ENCODE results near the gene EPB41L3.

Gene EPB41L3

GRCh38 chr18:5413447-5413846 lies 130.3 kb downstream of the EPB41L3 start:
- no peak for DNase-seq (ENCODE audit: low spot score)

- no peak for DNase-seq (ENCODE audit: low spot score)
These were observed 133.2 kb downstream of the EPB41L3 start for GRCh38 chr18:5410582-5410981.

DNA sequence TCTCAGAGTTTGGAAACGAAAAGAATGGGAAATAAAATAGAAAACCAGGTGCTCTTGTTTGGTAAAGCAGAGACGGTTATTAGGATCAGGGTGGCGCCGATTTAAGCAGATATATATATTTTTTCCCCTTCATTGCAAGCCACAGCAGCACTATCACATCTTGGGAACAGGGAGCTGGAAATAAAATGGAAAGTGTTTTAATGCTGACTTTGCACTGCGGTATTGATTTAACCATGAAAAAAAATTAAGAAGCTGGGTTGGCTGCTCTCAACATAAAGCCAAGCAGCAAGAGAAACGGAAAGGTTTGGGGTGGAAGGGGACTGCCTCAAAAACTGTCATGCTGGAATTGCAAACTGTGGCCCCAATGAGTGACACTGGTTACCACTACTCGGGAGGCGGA lies 145.5 kb downstream of the EPB41L3 start:
- no peak for DNase-seq (ENCODE audit: low spot score)

DNA sequence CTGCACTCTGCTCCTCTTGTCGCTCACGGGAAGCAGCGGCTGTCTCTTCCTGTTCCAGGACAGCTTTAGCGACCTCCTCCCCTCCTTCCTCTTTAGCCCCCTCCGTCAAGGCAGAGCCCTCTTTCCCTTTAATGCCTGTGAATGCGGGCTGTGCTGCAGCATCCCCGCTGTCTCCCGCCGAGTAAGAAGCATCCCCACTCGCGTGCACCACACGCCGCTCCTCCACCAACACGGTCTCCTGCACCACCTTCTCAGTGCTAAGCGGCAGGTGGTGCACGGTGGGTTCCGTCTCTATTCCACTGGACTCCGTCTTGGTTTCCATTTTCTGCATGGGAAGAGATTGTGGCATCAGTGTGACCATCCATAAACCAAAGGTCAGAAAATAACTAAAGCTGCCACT lies 146.7 kb downstream of the EPB41L3 start:
- DNase-seq (ENCODE audit: low spot score) = no peak

GRCh38 chr18:5395860-5396448 lies 147.8 kb downstream of the EPB41L3 start:
- DNase-seq (ENCODE audit: low spot score) = no peak

DNA sequence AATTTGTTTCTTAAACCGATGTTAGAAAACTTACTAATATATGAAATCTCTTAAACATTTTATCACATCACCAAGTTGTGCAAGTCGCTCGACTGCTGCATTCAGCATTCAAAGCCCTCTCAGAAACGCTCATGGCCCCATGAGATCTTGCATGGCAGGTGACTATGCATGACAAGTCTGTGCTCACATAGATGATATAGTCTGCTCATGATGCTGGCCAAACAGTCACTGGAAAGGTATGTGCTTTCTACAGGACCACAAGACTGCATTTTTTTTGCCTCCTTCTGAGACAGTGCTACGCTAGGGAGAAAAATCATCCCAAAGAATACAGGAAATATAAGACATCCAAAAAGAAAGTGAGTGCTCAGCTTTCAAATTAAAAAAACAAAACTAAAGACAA lies 150.0 kb downstream of the EPB41L3 start:
- DNase-seq (ENCODE audit: low spot score) = no peak

GRCh38 chr18:5391409-5391808 lies 152.4 kb downstream of the EPB41L3 start:
- DNase-seq (ENCODE audit: low spot score) = no peak

DNA sequence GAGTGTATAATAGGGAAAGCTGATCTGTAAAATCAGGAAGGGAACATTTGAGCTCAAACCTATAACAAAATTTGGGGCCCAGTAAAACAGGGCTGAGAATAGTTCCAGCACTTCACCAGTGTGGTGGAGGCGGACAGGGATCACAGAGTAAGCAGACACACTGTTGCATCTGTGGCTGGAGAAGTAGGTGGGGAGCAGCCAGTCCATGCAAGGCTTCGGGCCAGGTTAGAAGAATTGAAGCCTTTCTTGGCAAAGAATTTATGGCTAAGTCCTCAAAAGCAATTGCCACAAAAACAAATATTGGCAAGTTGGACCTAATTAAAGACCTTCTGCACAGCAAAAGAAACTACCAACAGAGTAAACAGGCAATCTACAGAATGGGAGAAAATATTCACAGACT lies 154.4 kb downstream of the EPB41L3 start:
- no peak for DNase-seq (ENCODE audit: low spot score)

- no peak for DNase-seq (ENCODE audit: low spot score)
These were observed 154.9 kb downstream of the EPB41L3 start for GRCh38 chr18:5388896-5389295.

DNA sequence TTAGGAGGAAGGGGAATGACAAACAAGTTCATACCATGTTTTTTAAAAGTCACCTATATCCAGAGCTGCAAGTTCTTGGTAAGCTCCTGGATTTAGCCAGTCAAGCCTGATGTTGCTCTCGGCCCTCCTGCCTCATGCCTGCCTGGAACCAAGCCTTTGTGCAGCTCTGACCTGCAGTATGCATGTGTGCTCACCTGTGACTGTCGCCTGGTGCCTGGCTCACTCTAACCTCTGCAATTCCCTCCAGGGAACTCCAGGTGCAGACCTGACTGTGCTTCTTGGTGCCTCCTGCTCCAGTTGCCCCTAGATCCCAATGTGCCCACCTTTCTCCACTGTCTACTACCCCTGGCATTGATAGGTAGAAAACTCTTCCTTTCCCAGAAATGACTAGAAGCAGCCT lies 163.2 kb downstream of the EPB41L3 start:
- no peak for DNase-seq (ENCODE audit: low spot score)

DNA sequence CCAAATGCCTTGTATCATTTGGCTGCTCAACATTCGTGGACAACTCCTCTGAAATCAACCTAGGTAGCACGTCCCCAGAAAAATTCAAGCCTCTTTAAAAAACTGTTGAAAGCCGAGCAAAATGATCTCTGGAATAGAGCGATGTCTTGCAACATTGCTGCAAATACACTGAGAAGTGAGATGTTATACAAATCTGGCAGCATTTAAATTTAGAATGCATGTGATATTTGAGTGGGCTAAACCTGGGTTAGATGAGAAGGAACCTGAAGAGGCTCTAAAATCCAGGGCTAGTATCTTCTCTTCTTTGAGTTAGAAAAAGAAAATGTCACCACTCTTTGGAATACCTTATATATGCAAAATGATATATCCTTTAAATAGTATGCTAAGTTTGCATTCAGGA lies 166.8 kb downstream of the EPB41L3 start:
- no peak for DNase-seq (ENCODE audit: low spot score)

GRCh38 chr18:5370332-5370731 lies 173.5 kb downstream of the EPB41L3 start:
- no peak for DNase-seq (ENCODE audit: low spot score)

DNA sequence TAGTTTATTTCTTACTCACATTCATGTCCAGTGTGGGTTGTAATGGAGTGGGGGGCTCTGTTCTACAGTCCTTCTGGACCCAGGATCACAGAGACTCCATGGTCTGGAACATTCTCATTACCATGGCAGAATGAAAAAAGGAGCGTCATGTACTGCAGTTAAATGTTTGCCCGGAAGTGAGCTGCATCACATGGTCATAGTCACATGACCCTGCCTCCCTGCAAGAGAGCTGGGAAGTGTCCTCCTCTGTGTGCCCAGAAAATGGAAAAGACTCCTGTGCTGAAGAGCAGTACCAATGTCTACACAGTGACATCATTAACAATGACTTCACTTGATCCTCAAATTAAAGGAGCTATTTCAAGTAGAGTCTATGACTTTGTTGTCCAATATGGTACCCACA lies 174.3 kb downstream of the EPB41L3 start:
- no peak for DNase-seq (ENCODE audit: low spot score)

GRCh38 chr18:5365443-5365842 lies 178.4 kb downstream of the EPB41L3 start:
- no peak for DNase-seq (ENCODE audit: low spot score)

GRCh38 chr18:5350636-5351035 lies 193.2 kb downstream of the EPB41L3 start:
- no peak for DNase-seq (ENCODE audit: low spot score)

Measured in AG08396 (cell line).